H1 (cell line): Measurements from ENCODE around the gene ABL2. TPM values are rescaled to one million over a fixed set of nuclear protein-coding genes. Genes with fewer than 3 reads are reported as not detected.

Experiments
- E2F6 ChIP-seq: IDR thresholded peaks from 2 replicates; pipeline ENCODE4 v1.6.1; 2012; ENCODE audit warnings: inconsistent platforms
- JUND ChIP-seq: IDR thresholded peaks from 2 replicates; pipeline ENCODE4 v1.6.1; 2011; ENCODE audit warnings: mild to moderate bottlenecking, improper control_type of control experiment, low read length
- KDM5A ChIP-seq: fragments of 200-600 bp; IDR thresholded peaks from 2 replicates; pipeline ENCODE4 v1.7.1; 2012; ENCODE audit warnings: mild to moderate bottlenecking, low read length, inconsistent platforms, mixed read lengths
- polyA plus RNA-seq, 7 experiments: library from polyadenylated mRNA; depleted of rRNA in 3 of 7; stranded (reverse) in 5 of 7; unstranded in 2 of 7; fragments of >200 nt in 5 of 7; fragments of 200-250 nt in 2 of 7; gene quantifications; 1 replicate in 5 of 7; 2 replicates in 1 of 7; 4 replicates in 1 of 7; pipeline versions ENCODE4 v1.2.1 to v1.2.3, GENCODE V29; 2011 to 2013; ENCODE audit warnings: missing spikeins in 2 of 7, mixed read lengths in 2 of 7
- total RNA-seq: library from RNA; stranded (reverse); fragmentation: NEBNext Ultra II Directional; extraction: Animal tissue kit (Norgen Biotek cat#: 25700); gene quantifications from 2 replicates; pipeline ENCODE4 v1.2.1, GENCODE V29; 2021

ABL2 gene
- total and polyA plus RNA-seq, 2 of the 8 experiments (the other 6 are each of a cell fraction or from before 2014, with no cell fraction given) = 4.5 to 19.1 TPM

- TF ChIP-seq E2F6 = no peak
- TF ChIP-seq KDM5A = no peak
- no peak for TF ChIP-seq JUND
Measured at GRCh38 chr1:179095377-179095776, 134.1 kb downstream of the ABL2 start (continued).
